H7 (cell line): Measurements from ENCODE around the gene AIFM2. TPM values are rescaled to one million over a fixed set of nuclear protein-coding genes. Genes with fewer than 3 reads are reported as not detected.
A peak's percentile ranks its signal among the peaks of the same experiment; 100 is the strongest.
"Not testable (repeated sequence)": the region's sequence is repeated elsewhere in the genome, so short reads cannot be mapped to it uniquely, and the experiment has no call there.

Source experiments
- DNase-seq: peaks from one replicate; pipeline ENCODE4 v3.0.0; 2012
- H3K27me3 ChIP-seq: 2 replicates; pipeline ENCODE4 v1.6.0; 2011; ENCODE audit warnings: mild to moderate bottlenecking, low read length; ENCODE audit not compliant: control insufficient read depth, insufficient read depth
- H3K36me3 ChIP-seq: replicated peaks from 2 replicates; pipeline ENCODE4 v1.5.1; 2011; ENCODE audit warnings: low read length; ENCODE audit not compliant: control insufficient read depth, insufficient read depth
- H3K4me3 ChIP-seq: 2 replicates; pipeline ENCODE4 v1.5.1; 2011; ENCODE audit warnings: low read depth, mild to moderate bottlenecking, control low read depth, low read length, moderate library complexity; ENCODE audit not compliant: insufficient read depth
- total RNA-seq: library from RNA; depleted of rRNA; stranded (reverse); fragments of >200 nt; shearing (Covaris generic); gene quantifications from 2 replicates; pipeline ENCODE4 v1.2.3, GENCODE V29; 2014; rRNA removed

AIFM2 gene
- total RNA-seq, 1 experiment from 2014 or later, result 5.1 TPM

- not testable (repeated sequence) for DNase-seq, H3K27me3 ChIP-seq, H3K4me3 ChIP-seq, H3K36me3 ChIP-seq
Measured at GRCh38 chr10:70080789-70081188, 51.8 kb downstream of the AIFM2 start.

GRCh38 chr10:70078937-70079336, 53.7 kb downstream of the AIFM2 start:
- Histone ChIP-seq H3K4me3 (no peak overlapping the region), H3K27me3 (no peaks in the 10 kb centered on the region; the same call in none of the 2 replicates), H3K36me3 (no peaks in the 10 kb centered on the region)
- DNase-seq, result peak; percentile 44

DNA sequence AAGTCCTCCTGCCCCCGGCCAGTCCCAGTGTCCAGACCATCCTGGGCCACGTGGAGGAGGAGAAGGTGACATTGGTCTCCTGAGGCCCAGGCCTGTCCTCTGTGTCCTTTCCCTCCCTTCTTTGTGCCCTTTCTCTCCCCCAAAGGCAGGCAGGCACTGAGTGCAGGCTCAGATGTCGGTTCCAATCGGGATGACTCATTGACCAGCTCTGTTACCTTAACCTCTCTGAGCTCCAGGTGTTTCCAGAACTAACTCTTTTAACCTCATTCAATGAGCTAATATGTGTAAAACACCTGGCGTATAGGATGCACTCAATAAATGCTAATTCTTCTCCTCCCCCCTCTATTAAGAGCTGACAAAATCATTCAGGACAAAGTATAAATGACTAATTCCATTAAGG, 54.3 kb downstream of the AIFM2 start:
- Histone ChIP-seq H3K36me3 (no peaks in the 10 kb centered on the region), H3K27me3 (no peaks in the 10 kb centered on the region; the same call in none of the 2 replicates), H3K4me3 (no peak overlapping the region)
- DNase-seq, result no peak

DNA sequence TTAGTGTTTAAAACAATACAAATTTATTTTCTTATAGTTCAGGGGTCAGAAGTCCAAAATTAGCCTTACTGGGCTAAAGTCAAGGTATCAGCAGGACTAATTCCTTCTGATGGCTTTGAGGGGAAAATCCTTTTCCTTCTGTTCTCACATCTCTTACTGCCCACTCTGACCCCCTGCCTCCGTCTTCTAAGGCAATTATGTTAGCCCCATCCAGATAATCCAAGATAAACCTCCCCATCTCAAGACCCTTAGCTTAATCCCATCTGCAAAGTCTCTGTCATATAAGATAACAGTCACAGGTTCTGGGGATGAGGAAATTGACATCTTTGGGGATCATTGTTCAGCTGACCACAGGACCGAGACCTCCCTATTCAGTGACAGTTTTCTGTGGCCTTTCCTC, 57.7 kb downstream of the AIFM2 start:
- H3K36me3 ChIP-seq, result no peaks in the 10 kb centered on the region
- no peak for DNase-seq
- no peak overlapping the region for H3K4me3 ChIP-seq
- H3K27me3 ChIP-seq, result no peaks in the 10 kb centered on the region; the same call in none of the 2 replicates

DNA sequence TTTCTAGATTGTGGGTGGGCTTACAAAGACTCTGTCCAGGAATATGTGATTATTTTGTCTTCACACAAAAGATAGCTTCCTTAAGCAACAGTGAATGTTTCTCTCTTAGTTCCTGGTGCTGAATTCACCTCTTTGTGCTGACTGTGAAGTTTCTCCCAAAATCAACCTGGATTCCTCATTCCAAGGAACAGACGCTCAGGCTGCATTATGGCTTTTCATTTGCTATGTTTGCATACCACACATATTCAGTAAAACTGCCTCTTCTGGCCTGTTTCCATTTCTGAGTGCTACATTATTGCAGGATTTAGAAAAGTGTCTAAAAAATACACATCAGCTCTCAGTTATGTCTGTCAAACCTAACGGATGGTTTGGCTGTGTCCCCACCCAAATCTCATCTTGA, 58.5 kb downstream of the AIFM2 start:
- no peak for DNase-seq
- Histone ChIP-seq H3K4me3 (no peak overlapping the region), H3K27me3 (no peaks in the 10 kb centered on the region; the same call in none of the 2 replicates), H3K36me3 (no peaks in the 10 kb centered on the region)

DNA sequence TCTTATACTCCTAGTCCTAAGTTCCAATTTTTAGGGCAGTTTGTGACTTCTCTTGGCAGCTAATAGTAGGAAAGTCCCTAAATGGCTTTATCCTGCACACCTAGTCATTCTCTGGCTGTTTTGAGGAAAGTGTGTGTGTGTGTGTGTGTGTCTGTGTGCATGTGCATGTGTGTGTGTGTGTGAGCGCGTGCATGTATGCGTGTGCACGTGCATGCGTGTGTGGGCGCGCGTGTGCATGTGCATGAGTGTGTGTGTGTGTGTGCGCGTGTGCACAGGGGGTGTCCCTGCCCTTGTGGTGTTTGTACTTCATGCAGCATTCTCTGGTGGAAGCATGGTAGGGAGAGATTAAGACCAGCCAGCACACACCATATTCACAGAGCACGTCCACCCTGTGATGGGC, 61.8 kb downstream of the AIFM2 start:
- no peaks in the 10 kb centered on the region for H3K36me3 ChIP-seq
- no peak for DNase-seq
- H3K27me3 ChIP-seq, result no peaks in the 10 kb centered on the region; the same call in 1 of the 2 replicates
- H3K4me3 ChIP-seq, result no peak overlapping the region

GRCh38 chr10:70069346-70069745, 63.3 kb downstream of the AIFM2 start:
- Histone ChIP-seq H3K4me3 (no peak overlapping the region), H3K36me3 (no peaks in the 10 kb centered on the region), H3K27me3 (no peaks in the 10 kb centered on the region)
- DNase-seq, result no peak

- no peaks in the 10 kb centered on the region for H3K36me3 ChIP-seq
Measured at GRCh38 chr10:70068925-70069324, 63.7 kb downstream of the AIFM2 start.

DNA sequence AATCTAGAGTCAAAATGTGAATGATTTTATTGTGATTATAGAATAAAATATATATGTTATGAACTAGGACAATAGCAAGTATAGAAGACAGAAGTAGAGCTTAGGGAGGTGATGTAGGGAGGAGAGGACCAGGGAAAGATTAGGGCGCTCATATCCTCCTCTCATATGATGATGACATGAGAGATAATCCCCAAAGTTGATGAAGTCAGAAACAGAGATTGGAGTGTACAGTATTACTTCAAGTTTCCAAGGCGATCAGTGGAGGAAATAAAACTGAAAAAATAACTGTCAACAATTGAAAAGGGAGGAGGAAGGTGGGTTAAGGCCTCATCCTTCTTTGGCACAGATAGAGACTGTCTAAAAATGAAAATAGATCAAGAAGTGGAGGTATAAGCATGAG, 65.0 kb downstream of the AIFM2 start:
- no peak for DNase-seq
- Histone ChIP-seq H3K4me3 (no peak overlapping the region), H3K27me3 (no peaks in the 10 kb centered on the region), H3K36me3 (no peaks in the 10 kb centered on the region)

More at GRCh38 chr10:70068925-70069324, 63.7 kb downstream of the AIFM2 start:
- Histone ChIP-seq H3K27me3 (no peaks in the 10 kb centered on the region), H3K4me3 (no peak overlapping the region)
- DNase-seq, result no peak

GRCh38 chr10:70066190-70066589, 66.4 kb downstream of the AIFM2 start:
- Histone ChIP-seq H3K4me3 (no peak overlapping the region), H3K27me3 (no peaks in the 10 kb centered on the region), H3K36me3 (no peaks in the 10 kb centered on the region)
- DNase-seq, result no peak

DNA sequence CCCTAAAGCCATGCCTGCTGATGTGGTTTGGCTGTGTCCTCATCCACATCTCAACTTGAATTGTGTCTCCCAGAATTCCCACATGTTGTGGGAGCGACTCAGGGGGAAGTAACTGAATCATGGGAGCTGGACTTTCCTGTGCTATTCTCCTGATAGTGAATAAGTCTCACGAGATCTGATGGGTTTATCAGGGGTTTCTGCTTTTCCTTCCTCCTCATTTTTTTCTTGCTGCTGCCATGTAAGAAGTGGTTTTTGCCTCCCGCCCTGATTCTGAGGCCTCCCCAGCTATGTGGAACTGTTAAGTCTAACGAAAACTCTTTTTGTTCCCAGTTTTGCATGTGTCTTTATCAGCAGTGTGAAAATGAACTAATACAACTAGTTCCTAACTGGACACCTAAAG, 68.1 kb downstream of the AIFM2 start:
- Histone ChIP-seq H3K4me3 (no peak overlapping the region), H3K36me3 (no peaks in the 10 kb centered on the region), H3K27me3 (no peaks in the 10 kb centered on the region)
- DNase-seq, result no peak

- H3K27me3 ChIP-seq, result no peaks in the 10 kb centered on the region
- DNase-seq, result no peak
- no peak overlapping the region for H3K4me3 ChIP-seq
- no peaks in the 10 kb centered on the region for H3K36me3 ChIP-seq
Measured at GRCh38 chr10:70063418-70064098, 69.1 kb downstream of the AIFM2 start.

Other genes with a start within 250 kb of the AIFM2 start
- 40.1 and 47.4 TPM in 2 replicates for gene MACROH2A2, start 80.0 kb downstream of the AIFM2 start, total RNA-seq
- gene TYSND1, start 13.9 kb upstream of the AIFM2 start, total RNA-seq, result 25.3 and 32.6 TPM in 2 replicates
- 78.0 and 84.1 TPM in 2 replicates for gene SAR1A, start 37.7 kb upstream of the AIFM2 start, total RNA-seq
- gene PPA1, start 100.6 kb upstream of the AIFM2 start, total RNA-seq, result 207 and 232 TPM in 2 replicates
- gene NPFFR1, start 151.2 kb upstream of the AIFM2 start, total RNA-seq, result not detected in 2 replicates
- 26.6 and 27.8 TPM in 2 replicates for gene LRRC20, start 249.8 kb upstream of the AIFM2 start, total RNA-seq